Loucy (cell line): ENCODE results near the gene GLOD4.

Experiments
- EZH2phosphoT487 ChIP-seq: fragments of 200-600 bp; IDR thresholded peaks from 2 replicates; pipeline ENCODE4 v1.6.1; 2018; ENCODE audit warnings: antibody characterized with exemption, mild to moderate bottlenecking, moderate library complexity, borderline replicate concordance
- TF ChIP-seq, protein P1 (sequence below): fragments of 200-600 bp; sonication (generic); conservative IDR thresholded peaks from 2 replicates; pipeline ENCODE4 v1.5.1; 2014; ENCODE audit warnings: mild to moderate bottlenecking, antibody characterized with exemption, low read length

GRCh38 chr17:806346-806745 lies 24.3 kb upstream of the GLOD4 start:
- TF ChIP-seq, protein P1, sequence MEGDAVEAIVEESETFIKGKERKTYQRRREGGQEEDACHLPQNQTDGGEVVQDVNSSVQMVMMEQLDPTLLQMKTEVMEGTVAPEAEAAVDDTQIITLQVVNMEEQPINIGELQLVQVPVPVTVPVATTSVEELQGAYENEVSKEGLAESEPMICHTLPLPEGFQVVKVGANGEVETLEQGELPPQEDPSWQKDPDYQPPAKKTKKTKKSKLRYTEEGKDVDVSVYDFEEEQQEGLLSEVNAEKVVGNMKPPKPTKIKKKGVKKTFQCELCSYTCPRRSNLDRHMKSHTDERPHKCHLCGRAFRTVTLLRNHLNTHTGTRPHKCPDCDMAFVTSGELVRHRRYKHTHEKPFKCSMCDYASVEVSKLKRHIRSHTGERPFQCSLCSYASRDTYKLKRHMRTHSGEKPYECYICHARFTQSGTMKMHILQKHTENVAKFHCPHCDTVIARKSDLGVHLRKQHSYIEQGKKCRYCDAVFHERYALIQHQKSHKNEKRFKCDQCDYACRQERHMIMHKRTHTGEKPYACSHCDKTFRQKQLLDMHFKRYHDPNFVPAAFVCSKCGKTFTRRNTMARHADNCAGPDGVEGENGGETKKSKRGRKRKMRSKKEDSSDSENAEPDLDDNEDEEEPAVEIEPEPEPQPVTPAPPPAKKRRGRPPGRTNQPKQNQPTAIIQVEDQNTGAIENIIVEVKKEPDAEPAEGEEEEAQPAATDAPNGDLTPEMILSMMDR, result no peak
- no peak for TF ChIP-seq EZH2phosphoT487
